GM23338 (cell line): Measurements from ENCODE around the gene RHOV. TPM values are rescaled to one million over a fixed set of nuclear protein-coding genes. Genes with fewer than 3 reads are reported as not detected.

ENCODE experiments used
- ATAC-seq: fragments of 200-7000 bp; cut with Tn5 transposase; 3 replicates; pipeline ENCODE4 v1.9.1; 2020
- DNase-seq: peaks from one replicate; pipeline ENCODE4 v3.0.0-alpha.2; 2015; ENCODE audit warnings: low spot score
- H2AFZ ChIP-seq: fragments of 200-600 bp; sonication (generic); 2 replicates; pipeline ENCODE4 v1.8.0; 2016; ENCODE audit warnings: antibody characterized with exemption, mild to moderate bottlenecking, moderate library complexity
- H3F3A ChIP-seq: fragments of 200-600 bp; sonication (generic); replicated peaks from 2 replicates; pipeline ENCODE4 v1.8.0; 2017; ENCODE audit warnings: antibody characterized with exemption, mixed run types, low read depth
- H3K27ac ChIP-seq: fragments of 200-600 bp; sonication (generic); 2 replicates; pipeline ENCODE4 v1.6.1; 2016; ENCODE audit warnings: low read depth
- H3K27me3 ChIP-seq: fragments of 200-600 bp; sonication (generic); 2 replicates; pipeline ENCODE4 v1.8.0; 2016; ENCODE audit warnings: mild to moderate bottlenecking, mixed run types, moderate library complexity; ENCODE audit not compliant: insufficient read depth
- H3K36me3 ChIP-seq: fragments of 200-600 bp; sonication (generic); 2 replicates; pipeline ENCODE4 v1.8.0; 2016; ENCODE audit warnings: mild to moderate bottlenecking; ENCODE audit not compliant: insufficient read depth
- H3K4me1 ChIP-seq: fragments of 200-600 bp; sonication (generic); 2 replicates; pipeline ENCODE4 v1.8.0; 2016; ENCODE audit warnings: mild to moderate bottlenecking, moderate library complexity; ENCODE audit not compliant: insufficient read depth
- H3K4me2 ChIP-seq: fragments of 200-600 bp; sonication (generic); 2 replicates; pipeline ENCODE4 v1.7.1; 2017; ENCODE audit warnings: mixed run types
- H3K4me3 ChIP-seq: fragments of 200-600 bp; sonication (generic); 2 replicates; pipeline ENCODE4 v1.6.1; 2016; ENCODE audit warnings: mixed run types
- H3K79me2 ChIP-seq: fragments of 200-600 bp; sonication (generic); replicated peaks from 2 replicates; pipeline ENCODE4 v1.8.0; 2017; ENCODE audit warnings: mild to moderate bottlenecking; ENCODE audit not compliant: insufficient read depth
- H3K9me2 ChIP-seq: fragments of 200-600 bp; sonication (generic); 2 replicates; pipeline ENCODE4 v1.8.0; 2017; ENCODE audit not compliant: insufficient read depth
- H4K20me1 ChIP-seq: fragments of 200-600 bp; sonication (generic); replicated peaks from 2 replicates; pipeline ENCODE4 v1.8.0; 2017; ENCODE audit warnings: mild to moderate bottlenecking; ENCODE audit not compliant: insufficient read depth
- H3K27ac Mint-ChIP-seq: 2 replicates; pipeline ENCODE4 v1.8.0; 2020; ENCODE audit warnings: inconsistent platforms, mild to moderate bottlenecking, moderate library complexity, mixed read lengths
- H3K27me3 Mint-ChIP-seq: 3 replicates; pipeline ENCODE4 v1.8.0; 2022; ENCODE audit warnings: low read depth, mild to moderate bottlenecking, moderate library complexity, mixed read lengths, inconsistent platforms; ENCODE audit not compliant: insufficient read depth, poor library complexity
- H3K36me3 Mint-ChIP-seq: 3 replicates; pipeline ENCODE4 v1.8.0; 2021; ENCODE audit warnings: low read depth, mild to moderate bottlenecking, inconsistent platforms, moderate library complexity, mixed read lengths
- H3K4me1 Mint-ChIP-seq: 3 replicates; pipeline ENCODE4 v1.8.0; 2020; ENCODE audit warnings: mild to moderate bottlenecking, inconsistent platforms, mixed read lengths
- H3K4me3 Mint-ChIP-seq: 3 replicates; pipeline ENCODE4 v1.8.0; 2021; ENCODE audit warnings: moderate library complexity, mild to moderate bottlenecking, inconsistent platforms, mixed read lengths
- H3K9me3 Mint-ChIP-seq: 3 replicates; pipeline ENCODE4 v1.8.0; 2020; ENCODE audit warnings: moderate library complexity, mild to moderate bottlenecking, inconsistent platforms, mixed read lengths
- CREB1 ChIP-seq: fragments of 250-450 bp; sonication (Bioruptor Pico); IDR thresholded peaks from 2 replicates; pipeline ENCODE4 v1.5.0; 2020; ENCODE audit warnings: low read depth, mild to moderate bottlenecking, moderate library complexity
- ETS1 ChIP-seq: IDR thresholded peaks from 2 replicates; pipeline ENCODE4 v1.6.1; 2016; ENCODE audit warnings: antibody characterized with exemption
- EZH2 ChIP-seq: fragments of 200-600 bp; sonication (generic); IDR thresholded peaks from one replicate; pipeline ENCODE4 v1.8.0; 2017; ENCODE audit warnings: antibody characterized with exemption, mild to moderate bottlenecking, low read depth; ENCODE audit not compliant: unreplicated experiment
- EZH2phosphoT487 ChIP-seq: fragments of 200-600 bp; sonication (generic); IDR thresholded peaks from one replicate; pipeline ENCODE4 v1.8.1; 2018; ENCODE audit warnings: antibody characterized with exemption; ENCODE audit not compliant: unreplicated experiment
- JUNB ChIP-seq: IDR thresholded peaks from one replicate; pipeline ENCODE4 v1.6.1; 2016; ENCODE audit warnings: antibody characterized with exemption; ENCODE audit not compliant: unreplicated experiment
- NANOG ChIP-seq: IDR thresholded peaks from 2 replicates; pipeline ENCODE4 v1.6.1; 2016; ENCODE audit warnings: antibody characterized with exemption, borderline replicate concordance
- POLR2AphosphoS5 ChIP-seq: IDR thresholded peaks from 2 replicates; pipeline ENCODE4 v1.6.1; 2016; ENCODE audit warnings: antibody characterized with exemption, low read depth
- REST ChIP-seq: IDR thresholded peaks from one replicate; pipeline ENCODE4 v1.6.1; 2018; ENCODE audit warnings: antibody characterized with exemption; ENCODE audit not compliant: unreplicated experiment
- ZNF114 ChIP-seq: fragments of 250-450 bp; sonication (Bioruptor Pico); IDR thresholded peaks from 2 replicates; pipeline ENCODE4 v1.5.0; 2020; ENCODE audit warnings: mild to moderate bottlenecking, moderate library complexity
- ZNF331 ChIP-seq: fragments of 250-450 bp; sonication (Bioruptor Pico); IDR thresholded peaks from 2 replicates; pipeline ENCODE4 v1.5.0; 2020; ENCODE audit warnings: low read depth, mild to moderate bottlenecking, moderate library complexity
- polyA plus RNA-seq: library from polyadenylated mRNA; unstranded; fragments of >200 nt; fragmentation: Nextera tagmentation; extraction: Ambion mirVana; gene quantifications from 2 replicates; pipeline ENCODE4 v1.2.1, GENCODE V29; 2016
- total RNA-seq: library from RNA; depleted of rRNA; stranded (reverse); fragments of >200 nt; shearing (Covaris generic); gene quantifications from 2 replicates; pipeline ENCODE4 v1.2.3, GENCODE V29; 2014
- TF ChIP-seq, protein P1 (sequence below), 2 experiments: fragments of 200-600 bp in 1 of 2; sonication (generic) in 1 of 2; conservative IDR thresholded peaks; 2 replicates each; pipeline versions ENCODE4 v1.5.1 to v1.6.1; 2016 to 2017; ENCODE audit warnings: antibody characterized with exemption in 2 of 2, low read depth in 2 of 2, mild to moderate bottlenecking in 2 of 2, moderate library complexity in 1 of 2

Gene RHOV
- total and polyA plus RNA-seq, 2 experiments from 2014 or later: 4.4 to 4.7 TPM

GRCh38 chr15:40869686-40870085 is 4.3 kb downstream of the RHOV start (continued):
- TF ChIP-seq, protein P1, sequence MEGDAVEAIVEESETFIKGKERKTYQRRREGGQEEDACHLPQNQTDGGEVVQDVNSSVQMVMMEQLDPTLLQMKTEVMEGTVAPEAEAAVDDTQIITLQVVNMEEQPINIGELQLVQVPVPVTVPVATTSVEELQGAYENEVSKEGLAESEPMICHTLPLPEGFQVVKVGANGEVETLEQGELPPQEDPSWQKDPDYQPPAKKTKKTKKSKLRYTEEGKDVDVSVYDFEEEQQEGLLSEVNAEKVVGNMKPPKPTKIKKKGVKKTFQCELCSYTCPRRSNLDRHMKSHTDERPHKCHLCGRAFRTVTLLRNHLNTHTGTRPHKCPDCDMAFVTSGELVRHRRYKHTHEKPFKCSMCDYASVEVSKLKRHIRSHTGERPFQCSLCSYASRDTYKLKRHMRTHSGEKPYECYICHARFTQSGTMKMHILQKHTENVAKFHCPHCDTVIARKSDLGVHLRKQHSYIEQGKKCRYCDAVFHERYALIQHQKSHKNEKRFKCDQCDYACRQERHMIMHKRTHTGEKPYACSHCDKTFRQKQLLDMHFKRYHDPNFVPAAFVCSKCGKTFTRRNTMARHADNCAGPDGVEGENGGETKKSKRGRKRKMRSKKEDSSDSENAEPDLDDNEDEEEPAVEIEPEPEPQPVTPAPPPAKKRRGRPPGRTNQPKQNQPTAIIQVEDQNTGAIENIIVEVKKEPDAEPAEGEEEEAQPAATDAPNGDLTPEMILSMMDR (conservative IDR thresholded peaks at IDR 0.05; ENCODE audit: low read depth in 2 of 2): no peak
- no peak for TF ChIP-seq JUNB
- TF ChIP-seq EZH2phosphoT487: no peak
- no peak for TF ChIP-seq CREB1 (CRISPR knock-in tag)
- no peak for TF ChIP-seq ZNF331 (CRISPR knock-in tag)
- TF ChIP-seq NANOG: no peak
- TF ChIP-seq ZNF114 (CRISPR knock-in tag): no peak
- TF ChIP-seq ETS1: no peak

DNA sequence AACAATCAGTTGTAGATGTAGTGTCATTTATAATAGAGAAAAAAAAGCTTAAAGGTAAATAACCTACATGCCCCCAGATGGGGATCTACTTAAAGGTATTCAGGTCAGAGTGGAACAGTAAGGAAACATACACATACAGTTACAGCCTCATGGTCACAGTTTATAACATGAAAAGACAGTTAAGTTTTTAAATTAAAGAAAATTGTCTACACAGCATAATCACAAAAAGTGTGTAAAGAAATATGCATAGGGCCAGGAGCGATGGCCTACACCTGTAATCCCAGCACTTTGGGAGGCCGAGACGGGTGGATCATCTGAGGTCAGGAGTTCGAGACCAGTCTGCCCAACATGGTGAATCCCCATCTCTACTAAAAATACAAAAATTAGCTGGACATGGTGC is 6.8 kb downstream of the RHOV start:
- Histone ChIP-seq H3K9me2 (no peaks in the 10 kb centered on the region), H3K79me2 (no peaks in the 10 kb centered on the region), H3K27me3 (no peaks in the 10 kb centered on the region), H2AFZ (no peak overlapping the region), H3F3A (0 out of 2 replicates have a peak, but pooled peaks cover 4% of the 10 kb centered on the region), H4K20me1 (no peaks in the 10 kb centered on the region), H3K27ac (no peak overlapping the region), H3K4me1 (peaks cover 4% of the 10 kb centered on the region), H3K36me3 (no peaks in the 10 kb centered on the region), H3K4me3 (no peak overlapping the region), H3K4me2 (no peak overlapping the region)
- no peak for DNase-seq
- Mint-ChIP-seq H3K36me3 (no peaks in the 10 kb centered on the region), H3K4me1 (peaks cover 14% of the 10 kb centered on the region), H3K4me3 (no peak overlapping the region), H3K27ac (no peak overlapping the region), H3K9me3 (no peaks in the 10 kb centered on the region), H3K27me3 (peaks cover 3% of the 10 kb centered on the region)
- no peak for ATAC-seq
- TF ChIP-seq EZH2 (no peak), ETS1 (no peak), ZNF331 (CRISPR knock-in tag) (no peak), POLR2AphosphoS5 (no peak), EZH2phosphoT487 (no peak), NANOG (no peak), ZNF114 (CRISPR knock-in tag) (no peak), CREB1 (CRISPR knock-in tag) (no peak), REST (no peak)
- TF ChIP-seq, protein P1 (conservative IDR thresholded peaks at IDR 0.05; ENCODE audit: low read depth in 2 of 2): no peak
